ENCODE data around the gene USP32.
"Not testable (repeated sequence)": the region's sequence is repeated elsewhere in the genome, so short reads cannot be mapped to it uniquely, and the experiment has no call there.

Gene USP32

DNA sequence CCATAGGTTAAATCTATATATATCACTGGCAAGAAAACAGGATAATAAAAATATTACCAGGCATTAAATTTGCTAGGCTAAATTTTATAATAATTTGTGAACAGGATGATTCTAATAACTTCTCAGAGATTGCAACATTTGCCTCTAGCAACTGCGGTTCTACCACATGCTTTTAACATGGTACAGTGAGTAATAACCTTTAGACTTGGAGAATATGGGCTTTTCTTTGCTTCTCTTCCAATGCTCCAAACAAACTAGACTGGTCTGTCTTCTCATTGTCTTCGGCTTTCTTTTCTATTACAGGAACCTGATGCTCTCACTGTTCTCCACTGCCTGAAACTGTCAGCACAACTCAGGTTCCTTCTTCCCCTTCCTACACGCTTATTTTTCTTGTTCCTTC, 161.6 kb downstream of the USP32 start:
- no peaks in the 10 kb centered on the region for H3K9me2 ChIP-seq (ENCODE audit: low read depth, low read length)
- H3K27ac ChIP-seq (ENCODE audit: low read depth, low read length, poor library complexity, severe bottlenecking): no peak overlapping the region
- H2AFZ ChIP-seq (ENCODE audit: low read length): no peak overlapping the region
- H3K4me1 ChIP-seq (ENCODE audit: insufficient read depth, low read length, severe bottlenecking): no peaks in the 10 kb centered on the region
- no peaks in the 10 kb centered on the region for H3K27me3 ChIP-seq (ENCODE audit: insufficient read depth, low read length)
- no peaks in the 10 kb centered on the region for H3K9me3 ChIP-seq (ENCODE audit: low read length)
- no peak for TF ChIP-seq EZH2 (IDR thresholded peaks at IDR 0.05; ENCODE audit: borderline replicate concordance, low read length)
- TF ChIP-seq, protein P1, sequence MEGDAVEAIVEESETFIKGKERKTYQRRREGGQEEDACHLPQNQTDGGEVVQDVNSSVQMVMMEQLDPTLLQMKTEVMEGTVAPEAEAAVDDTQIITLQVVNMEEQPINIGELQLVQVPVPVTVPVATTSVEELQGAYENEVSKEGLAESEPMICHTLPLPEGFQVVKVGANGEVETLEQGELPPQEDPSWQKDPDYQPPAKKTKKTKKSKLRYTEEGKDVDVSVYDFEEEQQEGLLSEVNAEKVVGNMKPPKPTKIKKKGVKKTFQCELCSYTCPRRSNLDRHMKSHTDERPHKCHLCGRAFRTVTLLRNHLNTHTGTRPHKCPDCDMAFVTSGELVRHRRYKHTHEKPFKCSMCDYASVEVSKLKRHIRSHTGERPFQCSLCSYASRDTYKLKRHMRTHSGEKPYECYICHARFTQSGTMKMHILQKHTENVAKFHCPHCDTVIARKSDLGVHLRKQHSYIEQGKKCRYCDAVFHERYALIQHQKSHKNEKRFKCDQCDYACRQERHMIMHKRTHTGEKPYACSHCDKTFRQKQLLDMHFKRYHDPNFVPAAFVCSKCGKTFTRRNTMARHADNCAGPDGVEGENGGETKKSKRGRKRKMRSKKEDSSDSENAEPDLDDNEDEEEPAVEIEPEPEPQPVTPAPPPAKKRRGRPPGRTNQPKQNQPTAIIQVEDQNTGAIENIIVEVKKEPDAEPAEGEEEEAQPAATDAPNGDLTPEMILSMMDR (IDR thresholded peaks at IDR 0.05; ENCODE audit: low read length): no peak
- no peaks in the 10 kb centered on the region for H3F3A ChIP-seq (ENCODE audit: insufficient read depth, low read length)
- H3K79me2 ChIP-seq (ENCODE audit: insufficient read depth, low read length): no peaks in the 10 kb centered on the region
- no peak overlapping the region for H3K4me2 ChIP-seq (ENCODE audit: low read length)
- no peak overlapping the region for H3K4me3 ChIP-seq (ENCODE audit: low read depth, low read length, poor library complexity, severe bottlenecking)
- 0 out of 2 replicates have a peak, but pooled peaks cover 8% of the 10 kb centered on the region for H3K36me3 ChIP-seq (ENCODE audit: insufficient read depth, low read length)
- H4K20me1 ChIP-seq (ENCODE audit: insufficient read depth, low read length): no peaks in the 10 kb centered on the region
- H3K9ac ChIP-seq (ENCODE audit: low read length): no peak overlapping the region

DNA sequence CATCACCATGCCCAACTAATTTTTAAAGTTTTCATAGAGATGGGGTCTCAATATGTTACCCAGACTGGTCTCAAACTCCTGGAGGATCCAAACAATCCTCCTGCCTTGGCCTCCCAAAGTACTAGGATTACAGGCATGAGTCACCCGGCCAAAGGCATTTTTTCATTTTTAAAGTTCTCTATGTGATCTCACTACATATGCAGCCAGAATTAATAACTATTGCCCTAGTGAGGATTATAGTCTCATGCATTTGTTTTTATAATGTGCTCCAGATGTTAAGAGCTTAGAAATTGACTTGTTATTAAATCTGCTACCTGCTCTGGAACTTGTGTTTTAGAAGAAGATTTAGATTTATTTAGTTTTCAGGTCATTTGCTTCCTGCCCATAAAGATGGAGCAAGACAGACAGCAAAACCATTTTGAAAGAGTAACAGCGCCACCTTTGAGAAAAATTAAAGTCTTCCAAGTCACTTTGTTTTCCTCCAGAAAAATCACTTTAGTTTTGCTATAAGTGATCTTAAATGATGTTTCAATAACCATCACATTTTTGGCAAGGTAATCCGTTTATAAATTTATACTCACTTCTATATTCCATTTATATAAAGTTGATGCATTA, 162.6 kb downstream of the USP32 start:
- H3K4me3 ChIP-seq (ENCODE audit: low read depth, low read length, poor library complexity, severe bottlenecking): no peak overlapping the region
- H3K27me3 ChIP-seq (ENCODE audit: insufficient read depth, low read length): no peaks in the 10 kb centered on the region
- H3K9me2 ChIP-seq (ENCODE audit: low read depth, low read length): no peaks in the 10 kb centered on the region
- H4K20me1 ChIP-seq (ENCODE audit: insufficient read depth, low read length): no peaks in the 10 kb centered on the region
- H2AFZ ChIP-seq (ENCODE audit: low read length): no peak overlapping the region
- 0 out of 2 replicates have a peak, but pooled peaks cover 8% of the 10 kb centered on the region for H3K36me3 ChIP-seq (ENCODE audit: insufficient read depth, low read length)
- H3K79me2 ChIP-seq (ENCODE audit: insufficient read depth, low read length): no peaks in the 10 kb centered on the region
- no peak overlapping the region for H3K27ac ChIP-seq (ENCODE audit: low read depth, low read length, poor library complexity, severe bottlenecking)
- H3K4me1 ChIP-seq (ENCODE audit: insufficient read depth, low read length, severe bottlenecking): no peaks in the 10 kb centered on the region
- H3K9me3 ChIP-seq (ENCODE audit: low read length): no peaks in the 10 kb centered on the region
- H3K4me2 ChIP-seq (ENCODE audit: low read length): no peak overlapping the region
- no peak overlapping the region for H3K9ac ChIP-seq (ENCODE audit: low read length)
- 0 out of 2 replicates have a peak, but pooled peaks cover under 1% of the 10 kb centered on the region for H3F3A ChIP-seq (ENCODE audit: insufficient read depth, low read length)
- TF ChIP-seq EZH2 (IDR thresholded peaks at IDR 0.05; ENCODE audit: borderline replicate concordance, low read length): no peak
- TF ChIP-seq, protein P1 (IDR thresholded peaks at IDR 0.05; ENCODE audit: low read length): peak; percentile 50; the same call in 1 of the 2 replicates

DNA sequence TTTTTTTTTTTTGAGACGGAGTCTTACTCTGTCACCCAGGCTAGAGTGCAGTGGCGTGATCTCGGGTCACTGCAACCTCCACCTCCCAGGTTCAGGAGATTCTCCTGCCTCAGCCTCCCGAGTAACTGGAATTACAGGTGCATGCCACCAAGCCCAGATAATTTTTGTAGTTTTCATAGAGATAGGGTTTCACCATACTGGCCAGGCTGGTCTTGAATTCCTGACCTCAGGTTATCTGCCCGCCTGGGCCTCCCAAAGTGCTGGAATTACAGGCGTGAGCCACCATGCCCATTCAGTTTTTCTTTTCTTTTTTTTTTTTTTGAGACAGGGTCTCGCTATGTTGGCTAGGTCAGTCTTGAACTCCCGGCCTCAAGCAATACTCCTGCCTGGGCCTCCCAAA, 164.7 kb downstream of the USP32 start:
- H3K9ac ChIP-seq (ENCODE audit: low read length); H3K27me3 ChIP-seq (ENCODE audit: insufficient read depth, low read length); H3K9me2 ChIP-seq (ENCODE audit: low read depth, low read length); H3F3A ChIP-seq (ENCODE audit: insufficient read depth, low read length); H2AFZ ChIP-seq (ENCODE audit: low read length); H3K4me3 ChIP-seq (ENCODE audit: low read depth, low read length, poor library complexity, severe bottlenecking); H3K9me3 ChIP-seq (ENCODE audit: low read length); H3K4me2 ChIP-seq (ENCODE audit: low read length); H3K79me2 ChIP-seq (ENCODE audit: insufficient read depth, low read length); H3K4me1 ChIP-seq (ENCODE audit: insufficient read depth, low read length, severe bottlenecking); H4K20me1 ChIP-seq (ENCODE audit: insufficient read depth, low read length); H3K27ac ChIP-seq (ENCODE audit: low read depth, low read length, poor library complexity, severe bottlenecking): not testable (repeated sequence)
- peaks cover 19% of the 10 kb centered on the region; the same call in 1 of the 2 replicates for H3K36me3 ChIP-seq (ENCODE audit: insufficient read depth, low read length)

DNA sequence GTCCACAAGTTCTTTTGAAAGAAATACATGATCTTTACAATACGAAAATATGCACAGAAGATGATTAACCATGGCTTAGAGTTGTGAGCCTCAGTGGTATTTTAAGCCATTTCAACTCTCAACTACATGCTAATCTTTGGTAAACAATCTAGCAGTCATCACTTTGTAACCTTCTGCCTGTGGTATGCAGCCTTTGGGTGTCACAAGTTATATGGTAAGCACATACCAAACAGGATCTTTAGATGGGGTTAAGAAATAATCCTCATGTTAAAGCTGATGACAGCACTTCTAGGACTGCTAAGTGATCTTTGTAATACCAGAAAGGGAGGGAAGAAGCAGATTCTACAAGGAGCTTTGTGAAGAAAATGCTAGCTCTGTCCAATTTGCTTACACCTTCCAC, 167.9 kb downstream of the USP32 start:
- no peaks in the 10 kb centered on the region for H4K20me1 ChIP-seq (ENCODE audit: insufficient read depth, low read length)
- no peaks in the 10 kb centered on the region for H3K9me2 ChIP-seq (ENCODE audit: low read depth, low read length)
- no peak overlapping the region for H3K27ac ChIP-seq (ENCODE audit: low read depth, low read length, poor library complexity, severe bottlenecking)
- H3K9me3 ChIP-seq (ENCODE audit: low read length): no peaks in the 10 kb centered on the region
- no peak overlapping the region for H2AFZ ChIP-seq (ENCODE audit: low read length)
- H3K4me2 ChIP-seq (ENCODE audit: low read length): no peak overlapping the region
- 0 out of 2 replicates have a peak, but pooled peaks cover 3% of the 10 kb centered on the region for H3F3A ChIP-seq (ENCODE audit: insufficient read depth, low read length)
- TF ChIP-seq EZH2 (IDR thresholded peaks at IDR 0.05; ENCODE audit: borderline replicate concordance, low read length): no peak
- TF ChIP-seq, protein P1 (IDR thresholded peaks at IDR 0.05; ENCODE audit: low read length): no peak
- no peaks in the 10 kb centered on the region for H3K4me1 ChIP-seq (ENCODE audit: insufficient read depth, low read length, severe bottlenecking)
- no peaks in the 10 kb centered on the region for H3K27me3 ChIP-seq (ENCODE audit: insufficient read depth, low read length)
- peaks cover 27% of the 10 kb centered on the region; the same call in 1 of the 2 replicates for H3K36me3 ChIP-seq (ENCODE audit: insufficient read depth, low read length)
- no peaks in the 10 kb centered on the region for H3K79me2 ChIP-seq (ENCODE audit: insufficient read depth, low read length)
- no peak overlapping the region for H3K9ac ChIP-seq (ENCODE audit: low read length)
- H3K4me3 ChIP-seq (ENCODE audit: low read depth, low read length, poor library complexity, severe bottlenecking): no peak overlapping the region

Data from OCI-LY1 (cell line).